OCI-LY3 (cell line): ENCODE results near the gene SC5D.

Experiments
- H2AFZ ChIP-seq: fragments of 200-600, 300-600 bp; shearing (Covaris generic); 2 replicates; pipeline ENCODE4 v1.6.0; 2014; ENCODE audit warnings: antibody characterized with exemption, low read depth, low read length
- H3K27ac ChIP-seq: fragments of 200-600, 300-600 bp; sonication (generic); 2 replicates; pipeline ENCODE4 v1.5.1; 2014; ENCODE audit warnings: mild to moderate bottlenecking, low read length, moderate library complexity, mixed read lengths
- H3K27me3 ChIP-seq: fragments of 200-600, 300-600 bp; sonication (generic); 2 replicates; pipeline ENCODE4 v1.6.1; 2014; ENCODE audit warnings: low read depth, low read length, mixed read lengths
- H3K36me3 ChIP-seq: fragments of 200-600, 300-600 bp; sonication (generic); replicated peaks from 2 replicates; pipeline ENCODE3; 2014; ENCODE audit warnings: low read depth, low read length, mixed read lengths
- H3K4me1 ChIP-seq: fragments of 300-600, 200-600 bp; sonication (generic); 2 replicates; pipeline ENCODE4 v1.6.1; 2014; ENCODE audit warnings: low read length, mixed read lengths
- H3K4me2 ChIP-seq: fragments of 200-600, 300-600 bp; sonication (generic); 2 replicates; pipeline ENCODE4 v1.6.1; 2014; ENCODE audit warnings: low read length, mixed read lengths
- H3K4me3 ChIP-seq: fragments of 300-600, 200-600 bp; sonication (generic); 2 replicates; pipeline ENCODE4 v1.5.1; 2014; ENCODE audit warnings: antibody characterized with exemption, mild to moderate bottlenecking, low read length, moderate library complexity
- H3K79me2 ChIP-seq: fragments of 300-600, 200-600 bp; shearing (Covaris generic); 2 replicates; pipeline ENCODE4 v1.6.1; 2014; ENCODE audit warnings: mild to moderate bottlenecking, low read length, mixed read lengths
- H3K9ac ChIP-seq: fragments of 300-600, 200-600 bp; shearing (Covaris generic); 2 replicates; pipeline ENCODE4 v1.6.0; 2014; ENCODE audit warnings: mild to moderate bottlenecking, low read length, moderate library complexity
- H3K9me3 ChIP-seq: fragments of 200-600, 300-600 bp; shearing (Covaris generic); 2 replicates; pipeline ENCODE4 v1.6.1; 2014; ENCODE audit warnings: low read length, mixed read lengths; ENCODE audit not compliant: insufficient read depth
- H4K20me1 ChIP-seq: fragments of 200-600, 300-600 bp; sonication (generic); 2 replicates; pipeline ENCODE4 v1.6.1; 2016; ENCODE audit warnings: low read length, mixed read lengths; ENCODE audit not compliant: insufficient read depth
- EZH2phosphoT487 ChIP-seq: fragments of 200-600 bp; shearing (Covaris generic); IDR thresholded peaks from 2 replicates; pipeline ENCODE4 v1.6.1; 2018; ENCODE audit warnings: antibody characterized with exemption, mixed run types, low read depth
- TF ChIP-seq, protein P1 (sequence below): fragments of 200-600, 300-600 bp; sonication (generic); IDR thresholded peaks from 2 replicates; pipeline ENCODE4 v1.5.1; 2014; ENCODE audit warnings: antibody characterized with exemption, low read length, low read depth

The SC5D gene

DNA sequence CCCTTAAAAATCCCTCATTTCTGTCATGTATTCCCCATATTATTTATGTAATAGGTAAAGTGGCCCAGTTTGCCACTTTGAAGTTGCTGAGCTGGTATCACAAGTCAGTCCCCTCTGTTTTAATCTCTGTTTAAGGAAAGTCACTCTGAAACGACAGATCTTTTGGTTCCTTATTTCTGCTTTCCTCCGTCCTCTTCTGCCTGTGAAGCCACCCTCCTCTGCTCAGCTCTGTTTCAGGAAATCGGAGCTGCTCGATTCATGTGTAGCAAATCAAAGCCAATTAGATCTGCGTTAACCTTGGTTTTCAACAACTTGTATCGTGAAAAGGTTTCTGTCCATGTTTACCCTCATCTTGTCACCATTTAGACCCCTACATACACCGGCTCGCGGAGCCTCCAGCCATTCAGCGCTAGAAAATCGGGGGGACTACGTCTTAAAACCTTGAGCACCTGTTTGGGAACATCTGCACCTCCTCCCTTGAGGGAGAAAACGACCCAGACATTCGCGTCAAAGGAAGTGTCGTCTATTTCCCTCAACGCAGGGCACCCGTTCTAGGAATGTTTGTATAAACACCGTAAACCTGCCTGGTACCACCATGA, 576 bp upstream of the SC5D start:
- H3K4me2 ChIP-seq, result peak overlapping the region; percentile 90
- no peaks in the 10 kb centered on the region for H3K27me3 ChIP-seq
- H3K27ac ChIP-seq, result peak overlapping the region; percentile 96
- peak overlapping the region; percentile 94 for H3K4me3 ChIP-seq
- peaks cover 3% of the 10 kb centered on the region; the same call in 1 of the 2 replicates for H3K9me3 ChIP-seq
- peaks cover 36% of the 10 kb centered on the region for H4K20me1 ChIP-seq
- H2AFZ ChIP-seq, result peak overlapping the region; percentile 87
- peaks cover 44% of the 10 kb centered on the region for H3K79me2 ChIP-seq
- peak overlapping the region; percentile 96 for H3K9ac ChIP-seq
- H3K4me1 ChIP-seq, result peaks cover 20% of the 10 kb centered on the region
- TF ChIP-seq EZH2phosphoT487, result no peak
- TF ChIP-seq, protein P1, sequence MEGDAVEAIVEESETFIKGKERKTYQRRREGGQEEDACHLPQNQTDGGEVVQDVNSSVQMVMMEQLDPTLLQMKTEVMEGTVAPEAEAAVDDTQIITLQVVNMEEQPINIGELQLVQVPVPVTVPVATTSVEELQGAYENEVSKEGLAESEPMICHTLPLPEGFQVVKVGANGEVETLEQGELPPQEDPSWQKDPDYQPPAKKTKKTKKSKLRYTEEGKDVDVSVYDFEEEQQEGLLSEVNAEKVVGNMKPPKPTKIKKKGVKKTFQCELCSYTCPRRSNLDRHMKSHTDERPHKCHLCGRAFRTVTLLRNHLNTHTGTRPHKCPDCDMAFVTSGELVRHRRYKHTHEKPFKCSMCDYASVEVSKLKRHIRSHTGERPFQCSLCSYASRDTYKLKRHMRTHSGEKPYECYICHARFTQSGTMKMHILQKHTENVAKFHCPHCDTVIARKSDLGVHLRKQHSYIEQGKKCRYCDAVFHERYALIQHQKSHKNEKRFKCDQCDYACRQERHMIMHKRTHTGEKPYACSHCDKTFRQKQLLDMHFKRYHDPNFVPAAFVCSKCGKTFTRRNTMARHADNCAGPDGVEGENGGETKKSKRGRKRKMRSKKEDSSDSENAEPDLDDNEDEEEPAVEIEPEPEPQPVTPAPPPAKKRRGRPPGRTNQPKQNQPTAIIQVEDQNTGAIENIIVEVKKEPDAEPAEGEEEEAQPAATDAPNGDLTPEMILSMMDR, result no peak
- peaks cover 22% of the 10 kb centered on the region for H3K36me3 ChIP-seq

DNA sequence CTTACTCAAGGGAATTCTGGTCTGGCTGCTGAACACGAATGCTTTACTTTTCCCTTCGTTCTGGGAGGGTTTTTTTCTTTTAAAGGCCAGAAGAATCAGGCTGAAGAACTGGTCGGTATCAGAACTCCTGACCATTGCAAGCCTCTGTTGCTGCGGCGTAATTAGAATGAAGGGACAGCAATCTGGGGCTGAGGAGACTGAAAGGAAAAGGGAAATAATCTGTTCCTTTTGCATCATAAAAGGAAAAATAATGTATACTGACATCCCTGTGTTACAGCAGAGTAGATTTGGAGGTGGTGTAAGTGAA, 670 bp downstream of the SC5D start:
- Histone ChIP-seq H3K4me1 (peaks cover 20% of the 10 kb centered on the region), H3K27me3 (no peaks in the 10 kb centered on the region), H3K4me3 (peak overlapping the region; percentile 94), H3K4me2 (peak overlapping the region; percentile 86), H3K79me2 (peaks cover 57% of the 10 kb centered on the region), H3K9me3 (peaks cover 3% of the 10 kb centered on the region; the same call in 1 of the 2 replicates), H4K20me1 (peaks cover 49% of the 10 kb centered on the region), H3K36me3 (peaks cover 34% of the 10 kb centered on the region), H3K27ac (peak overlapping the region; percentile 96), H2AFZ (no peak overlapping the region), H3K9ac (peak overlapping the region; percentile 96)
- no peak for TF ChIP-seq EZH2phosphoT487

DNA sequence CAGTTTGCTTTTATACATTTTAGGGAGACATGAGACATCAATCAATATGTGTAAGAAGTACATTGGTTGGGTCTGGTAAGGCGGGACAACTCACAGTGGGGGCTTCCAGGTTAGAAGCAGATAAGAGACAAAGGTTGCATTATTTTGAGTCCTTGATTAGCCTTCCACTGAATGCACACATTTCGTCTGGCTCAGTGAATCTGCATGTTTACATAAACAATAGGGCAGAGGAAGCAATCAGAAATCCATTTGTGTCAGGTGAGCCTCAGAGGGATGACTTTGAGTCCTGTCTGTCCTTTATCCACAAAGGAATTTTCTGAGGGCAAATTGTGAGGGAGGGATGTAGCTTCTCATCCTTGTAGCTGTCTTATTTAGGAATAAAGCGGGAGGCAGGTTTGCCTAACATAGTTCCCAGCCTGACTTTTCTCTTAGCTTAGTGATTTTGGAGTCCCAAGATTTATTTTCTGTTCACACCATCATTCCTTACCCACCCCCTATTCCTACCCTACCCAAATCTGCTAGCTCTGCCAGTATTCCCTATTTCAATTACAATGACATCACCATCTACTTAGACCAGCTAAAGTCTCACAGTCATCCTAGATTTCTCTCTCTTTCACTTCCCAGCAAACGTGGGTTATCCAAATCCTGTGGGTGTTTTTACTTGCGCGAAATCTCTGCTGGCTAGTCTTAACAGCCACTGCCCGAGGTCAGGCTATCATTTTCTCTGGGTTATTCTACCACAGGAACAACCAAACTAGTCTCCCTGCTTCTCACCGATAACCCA, 2.9 kb downstream of the SC5D start:
- no peaks in the 10 kb centered on the region for H3K9me3 ChIP-seq
- peaks cover 78% of the 10 kb centered on the region for H3K79me2 ChIP-seq
- no peak overlapping the region for H3K27ac ChIP-seq
- peaks cover 46% of the 10 kb centered on the region for H3K36me3 ChIP-seq
- H3K9ac ChIP-seq, result no peak overlapping the region
- H3K4me2 ChIP-seq, result no peak overlapping the region
- no peak overlapping the region for H2AFZ ChIP-seq
- peaks cover 26% of the 10 kb centered on the region for H3K4me1 ChIP-seq
- TF ChIP-seq EZH2phosphoT487, result no peak
- TF ChIP-seq, protein P1, result no peak
- no peaks in the 10 kb centered on the region for H3K27me3 ChIP-seq
- no peak overlapping the region for H3K4me3 ChIP-seq
- H4K20me1 ChIP-seq, result peaks cover 70% of the 10 kb centered on the region

DNA sequence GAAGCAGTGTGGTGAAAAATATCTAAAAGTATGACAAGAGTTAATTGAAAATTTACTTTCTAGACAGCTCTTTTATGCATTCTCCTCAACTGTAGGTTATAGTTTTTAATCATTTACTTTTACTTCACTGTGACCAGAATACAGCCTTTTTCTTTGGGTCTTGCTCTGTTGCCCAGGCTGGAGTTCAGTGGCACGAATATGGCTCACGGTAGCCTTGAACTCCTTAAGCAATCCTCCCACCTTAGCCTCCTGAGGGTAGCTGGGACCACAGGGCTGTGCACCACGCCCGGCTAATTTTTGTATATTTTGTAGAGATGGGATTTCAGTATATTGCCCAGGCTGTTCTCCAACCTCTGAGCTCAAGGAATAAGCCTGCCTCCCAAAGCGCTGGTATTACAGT, 5.3 kb downstream of the SC5D start:
- H3K9me3 ChIP-seq, result no peaks in the 10 kb centered on the region
- peaks cover 94% of the 10 kb centered on the region for H4K20me1 ChIP-seq
- H2AFZ ChIP-seq, result no peak overlapping the region
- H3K36me3 ChIP-seq, result peaks cover 48% of the 10 kb centered on the region
- peaks cover 100% of the 10 kb centered on the region for H3K79me2 ChIP-seq
- H3K4me2 ChIP-seq, result no peak overlapping the region
- H3K4me3 ChIP-seq, result no peak overlapping the region
- TF ChIP-seq, protein P1, result no peak
- no peak for TF ChIP-seq EZH2phosphoT487
- H3K9ac ChIP-seq, result no peak overlapping the region
- H3K27me3 ChIP-seq, result no peaks in the 10 kb centered on the region
- peaks cover 33% of the 10 kb centered on the region for H3K4me1 ChIP-seq
- H3K27ac ChIP-seq, result no peak overlapping the region
